Vagina (tissue), 2 donors: ENCODE results near the gene ADAMTS17. TPM values are rescaled to one million over a fixed set of nuclear protein-coding genes. Genes with fewer than 3 reads are reported as not detected.

Experiments
- DNase-seq, 2 donors: peaks; one replicate each; pipeline ENCODE4 v3.0.0-alpha.2; 2017; ENCODE audit errors: extremely low spot score in 2 of 2
- H3K27ac ChIP-seq: fragments of 200-600 bp; sonication (generic); one replicate; pipeline ENCODE4 v1.5.1; 2019
- H3K27me3 ChIP-seq: fragments of 200-600 bp; sonication (generic); one replicate; pipeline ENCODE4 v1.5.1; 2019
- H3K36me3 ChIP-seq, 2 donors: fragments of 200-600 bp; sonication (generic); one replicate each; pipeline ENCODE4 v1.5.1; 2017 to 2019
- H3K4me1 ChIP-seq: fragments of 200-600 bp; sonication (generic); one replicate; pipeline ENCODE4 v1.5.1; 2019
- H3K4me3 ChIP-seq, 2 donors: fragments of 200-600 bp; sonication (generic); 1 replicate in 1 of 2; 2 replicates in 1 of 2; pipeline ENCODE4 v1.5.1; 2016 to 2019
- H3K9me3 ChIP-seq: fragments of 200-600 bp; sonication (generic); one replicate; pipeline ENCODE4 v1.5.1; 2019
- POLR2A ChIP-seq, 2 donors: fragments of 450-650 bp; IDR thresholded peaks; one replicate each; pipeline ENCODE4 v1.6.1; 2017; ENCODE audit warnings: antibody characterized with exemption in 2 of 2, mild to moderate bottlenecking in 2 of 2, moderate library complexity in 2 of 2
- POLR2AphosphoS5 ChIP-seq, 2 donors: sonication (generic); formaldehyde crosslinking; IDR thresholded peaks; one replicate each; pipeline ENCODE4 v1.9.0; 2017; ENCODE audit warnings: antibody characterized with exemption in 2 of 2, mild to moderate bottlenecking in 2 of 2, low read depth in 1 of 2; ENCODE audit not compliant: insufficient read depth in 1 of 2
- intact Hi-C: fragments of 100-400 bp; cut with DNase I; formaldehyde crosslinking; loops from one replicate; pipeline ENCODE4 v1.15.1; 2023
- total RNA-seq: library from RNA; depleted of rRNA; stranded (reverse); fragments of >200 nt; gene quantifications from one replicate; pipeline ENCODE4 v1.2.3, GENCODE V29; 2016
- TF ChIP-seq, protein P1 (sequence below), 3 experiments: fragments of 450-650 bp in 2 of 3; fragments of 200-600 bp in 1 of 3; sonication (generic) in 1 of 3; IDR thresholded peaks; one replicate each; pipeline ENCODE4 v1.5.1; 2017 to 2019; ENCODE audit warnings: antibody characterized with exemption in 3 of 3, mild to moderate bottlenecking in 2 of 3, moderate library complexity in 2 of 3

Gene ADAMTS17
- total RNA-seq, 1 donor from 2014 or later = 16.0 TPM

DNA sequence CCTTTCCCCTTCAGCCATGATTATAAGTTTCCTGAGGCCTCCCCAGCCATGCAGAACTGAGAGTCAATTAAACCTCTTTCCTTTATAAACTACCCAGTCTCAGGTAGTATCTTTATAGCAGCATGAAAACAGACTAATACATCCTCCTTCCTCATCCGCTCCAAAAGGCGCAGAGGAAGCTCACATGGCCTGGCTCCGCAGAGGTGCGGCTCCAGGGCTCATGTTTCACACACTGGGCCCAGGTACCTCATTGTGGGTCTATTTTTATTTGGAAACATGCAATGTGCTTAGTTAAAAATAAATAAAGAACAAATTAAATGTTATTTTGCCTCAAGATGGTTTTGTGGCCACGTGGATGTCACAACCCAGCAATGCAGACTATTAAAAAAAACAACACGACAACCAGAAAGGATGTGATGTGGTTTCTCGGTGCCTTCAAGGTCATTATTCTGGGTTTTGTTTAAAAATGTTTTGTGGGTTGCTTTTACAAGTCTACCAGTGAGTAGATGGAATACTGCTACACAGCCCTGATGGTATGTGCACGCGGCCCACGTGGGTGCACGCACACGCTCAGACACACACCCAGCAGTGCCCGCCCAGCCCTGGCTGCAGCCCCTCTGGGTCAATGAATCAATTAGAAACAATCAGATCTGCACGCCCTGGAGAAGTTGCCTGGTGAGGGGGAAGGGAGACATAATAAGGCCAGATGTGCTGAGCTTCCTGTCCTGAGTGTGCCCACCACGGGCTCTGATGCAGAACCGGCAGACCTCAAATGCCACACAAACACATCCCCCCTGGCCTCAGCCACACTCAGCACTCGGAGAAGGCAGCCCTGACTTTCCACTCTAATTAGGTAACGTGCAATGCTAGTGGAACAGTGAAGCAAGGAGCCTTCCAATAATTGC is 140.1 kb downstream of the ADAMTS17 start:
- H3K27ac ChIP-seq = no peak overlapping the region
- DNase-seq = peak in 1 of 2 donors; percentile 74
- no peaks in the 10 kb centered on the region for H3K9me3 ChIP-seq
- peaks cover 12% of the 10 kb centered on the region for H3K4me1 ChIP-seq
- intact Hi-C loops = no loop called here
- no peak overlapping the region for H3K4me3 ChIP-seq
- no peaks in the 10 kb centered on the region for H3K36me3 ChIP-seq
- H3K27me3 ChIP-seq = no peaks in the 10 kb centered on the region
- TF ChIP-seq POLR2AphosphoS5 (IDR thresholded peaks at IDR 0.05; ENCODE audit: insufficient read depth in 1 of 2, low read depth in 1 of 2) = peak in 1 of 2 donors; percentile 70
- TF ChIP-seq, protein P1, sequence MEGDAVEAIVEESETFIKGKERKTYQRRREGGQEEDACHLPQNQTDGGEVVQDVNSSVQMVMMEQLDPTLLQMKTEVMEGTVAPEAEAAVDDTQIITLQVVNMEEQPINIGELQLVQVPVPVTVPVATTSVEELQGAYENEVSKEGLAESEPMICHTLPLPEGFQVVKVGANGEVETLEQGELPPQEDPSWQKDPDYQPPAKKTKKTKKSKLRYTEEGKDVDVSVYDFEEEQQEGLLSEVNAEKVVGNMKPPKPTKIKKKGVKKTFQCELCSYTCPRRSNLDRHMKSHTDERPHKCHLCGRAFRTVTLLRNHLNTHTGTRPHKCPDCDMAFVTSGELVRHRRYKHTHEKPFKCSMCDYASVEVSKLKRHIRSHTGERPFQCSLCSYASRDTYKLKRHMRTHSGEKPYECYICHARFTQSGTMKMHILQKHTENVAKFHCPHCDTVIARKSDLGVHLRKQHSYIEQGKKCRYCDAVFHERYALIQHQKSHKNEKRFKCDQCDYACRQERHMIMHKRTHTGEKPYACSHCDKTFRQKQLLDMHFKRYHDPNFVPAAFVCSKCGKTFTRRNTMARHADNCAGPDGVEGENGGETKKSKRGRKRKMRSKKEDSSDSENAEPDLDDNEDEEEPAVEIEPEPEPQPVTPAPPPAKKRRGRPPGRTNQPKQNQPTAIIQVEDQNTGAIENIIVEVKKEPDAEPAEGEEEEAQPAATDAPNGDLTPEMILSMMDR (IDR thresholded peaks at IDR 0.05) = no peak

DNA sequence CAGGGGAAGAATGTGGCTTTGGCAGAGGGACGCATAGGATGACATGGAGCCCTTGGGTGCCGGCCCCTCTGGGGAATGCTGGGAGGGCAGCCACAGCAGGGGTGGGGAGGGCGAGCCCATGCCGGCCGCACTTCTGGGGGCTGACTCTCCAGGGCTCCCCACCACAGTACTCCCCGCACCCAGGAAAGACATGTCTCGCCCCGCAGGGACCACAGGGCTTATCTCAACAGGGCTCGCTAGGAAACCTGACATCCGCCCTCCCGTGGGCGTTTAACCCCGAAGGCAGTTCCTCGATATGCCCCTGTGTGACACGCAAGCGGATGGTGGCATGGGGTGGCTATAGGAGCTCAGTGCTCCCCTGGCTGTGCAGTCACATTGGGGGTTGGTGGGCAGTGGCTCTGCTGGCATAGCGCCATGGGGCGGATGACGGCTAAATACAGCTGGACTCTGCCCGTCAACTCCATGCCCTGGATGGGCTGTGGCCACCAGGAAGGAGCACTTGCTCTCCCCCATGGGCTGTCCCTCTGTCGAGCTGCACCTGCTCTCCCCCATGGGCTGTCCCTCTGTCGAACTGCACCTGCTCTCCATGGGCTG is 141.4 kb downstream of the ADAMTS17 start:
- TF ChIP-seq, protein P1 (IDR thresholded peaks at IDR 0.05) = no peak
- no peak for TF ChIP-seq POLR2A (IDR thresholded peaks at IDR 0.05)
- TF ChIP-seq POLR2AphosphoS5 (IDR thresholded peaks at IDR 0.05; ENCODE audit: insufficient read depth in 1 of 2, low read depth in 1 of 2) = no peak
- H3K27ac ChIP-seq = no peak overlapping the region
- DNase-seq = peak in 1 of 2 donors; percentile 87
- no peaks in the 10 kb centered on the region for H3K4me1 ChIP-seq
- no peak overlapping the region for H3K4me3 ChIP-seq
- no peaks in the 10 kb centered on the region for H3K9me3 ChIP-seq
- intact Hi-C loops = no loop called here
- no peaks in the 10 kb centered on the region for H3K36me3 ChIP-seq
- no peaks in the 10 kb centered on the region for H3K27me3 ChIP-seq

DNA sequence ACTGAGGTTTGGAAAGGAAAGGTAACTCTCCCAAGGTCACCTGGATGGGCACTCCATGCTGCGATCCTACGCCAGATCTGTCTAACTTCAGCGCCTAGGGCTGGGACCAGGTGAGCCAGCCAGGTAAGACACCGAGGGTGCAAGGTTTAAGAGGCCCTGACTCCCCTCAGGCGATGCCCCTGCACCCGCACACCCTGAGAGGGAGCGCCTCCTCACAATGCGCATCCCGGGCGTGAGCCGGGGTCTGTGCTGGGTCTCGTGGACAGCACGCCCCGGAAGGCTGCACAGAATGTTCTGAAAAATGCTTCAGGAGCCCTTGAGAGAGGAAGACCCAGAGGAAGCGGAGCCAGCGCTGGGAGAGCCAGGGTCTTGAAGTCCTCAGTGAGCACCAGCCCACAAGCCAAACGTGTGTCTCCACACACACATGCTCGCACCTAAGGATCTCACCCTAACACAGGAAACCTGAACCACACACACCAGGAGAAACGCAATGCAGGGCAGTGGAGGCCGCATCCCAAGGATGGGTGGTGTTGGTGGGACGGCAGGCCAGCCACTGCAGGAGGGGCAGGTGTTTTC is 142.0 kb downstream of the ADAMTS17 start:
- Histone ChIP-seq H3K27me3 (no peaks in the 10 kb centered on the region), H3K36me3 (no peaks in the 10 kb centered on the region), H3K27ac (no peak overlapping the region), H3K4me1 (no peaks in the 10 kb centered on the region), H3K4me3 (no peak overlapping the region), H3K9me3 (no peaks in the 10 kb centered on the region)
- intact Hi-C loops = no loop called here
- peak in 1 of 2 donors; percentile 70 for DNase-seq
- no peak for TF ChIP-seq POLR2AphosphoS5 (IDR thresholded peaks at IDR 0.05; ENCODE audit: insufficient read depth in 1 of 2, low read depth in 1 of 2)
- no peak for TF ChIP-seq POLR2A (IDR thresholded peaks at IDR 0.05)
- TF ChIP-seq, protein P1 (IDR thresholded peaks at IDR 0.05) = no peak

DNA sequence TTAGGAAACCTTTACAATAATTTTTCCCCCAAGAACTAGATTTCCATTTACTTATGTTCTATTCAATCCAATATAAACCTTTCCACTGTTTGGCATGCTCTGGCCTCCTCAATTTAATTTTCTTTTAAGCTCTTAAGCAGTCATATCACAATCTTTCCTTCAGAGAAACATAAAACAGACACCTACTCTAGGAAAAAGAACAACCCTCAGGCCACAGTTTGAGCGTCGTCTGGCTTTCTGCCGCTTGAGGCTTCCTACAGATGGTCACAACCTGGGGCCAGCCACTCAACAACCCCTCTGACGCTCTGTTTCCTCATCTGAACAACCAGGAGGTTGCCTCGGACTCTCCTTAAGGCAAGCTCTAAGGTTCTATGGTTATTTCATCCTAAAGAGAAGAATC is 143.3 kb downstream of the ADAMTS17 start:
- Histone ChIP-seq H3K36me3 (no peaks in the 10 kb centered on the region), H3K27me3 (no peaks in the 10 kb centered on the region), H3K27ac (no peak overlapping the region), H3K4me1 (no peaks in the 10 kb centered on the region), H3K4me3 (no peak overlapping the region), H3K9me3 (no peaks in the 10 kb centered on the region)
- no peak for DNase-seq
- intact Hi-C loops = no loop called here
- TF ChIP-seq POLR2A (IDR thresholded peaks at IDR 0.05) (no peak), POLR2AphosphoS5 (IDR thresholded peaks at IDR 0.05; ENCODE audit: insufficient read depth in 1 of 2, low read depth in 1 of 2) (no peak)
- TF ChIP-seq, protein P1 (IDR thresholded peaks at IDR 0.05) = no peak
